ENCODE measurements around the gene SCUBE1.

- TF ChIP-seq EZH2 (IDR thresholded peaks at IDR 0.05; ENCODE audit: insufficient read depth, poor library complexity, severe bottlenecking) (no peak), EZH2phosphoT487 (IDR thresholded peaks at IDR 0.05; ENCODE audit: insufficient read depth, low read depth) (no peak)
Measured at GRCh38 chr22:43274595-43275240, 68.5 kb downstream of the SCUBE1 start.

All from GM23248 (cell line).